Measurements from ENCODE around the gene PRSS27.
"Not testable (repeated sequence)": the region's sequence is repeated elsewhere in the genome, so short reads cannot be mapped to it uniquely, and the experiment has no call there.

PRSS27 gene

GRCh38 chr16:2689968-2690801, 29.8 kb downstream of the PRSS27 start:
- Histone ChIP-seq H3K36me3 (ENCODE audit: control insufficient read depth, low read length) (no peaks in the 10 kb centered on the region), H3K79me2 (ENCODE audit: control insufficient read depth, low read length) (peaks cover 22% of the 10 kb centered on the region), H3K27me3 (ENCODE audit: control insufficient read depth, low read length) (no peaks in the 10 kb centered on the region), H3K4me3 (ENCODE audit: low read length) (no peak overlapping the region), H3K27ac (ENCODE audit: low read depth, low read length) (no peak overlapping the region), H3K4me2 (ENCODE audit: low read length) (no peak overlapping the region), H3K9me3 (ENCODE audit: control insufficient read depth, insufficient read depth, low read length) (no peaks in the 10 kb centered on the region), H3K9me2 (replicated peaks; ENCODE audit: control insufficient read depth, low read length) (no peaks in the 10 kb centered on the region), H3F3A (ENCODE audit: control insufficient read depth, insufficient read depth) (peaks cover 4% of the 10 kb centered on the region; the same call in 1 of the 2 replicates), H3K4me1 (ENCODE audit: control insufficient read depth, low read length) (peaks cover 14% of the 10 kb centered on the region), H4K20me1 (ENCODE audit: control insufficient read depth, insufficient read depth, low read depth, low read length) (peaks cover 12% of the 10 kb centered on the region)
- TF ChIP-seq EZH2phosphoT487 (IDR thresholded peaks at IDR 0.05; ENCODE audit: borderline replicate concordance, low read length) (no peak), CTCF (IDR thresholded peaks at IDR 0.05; ENCODE audit: low read depth, low read length, poor library complexity, severe bottlenecking) (no peak)

GRCh38 chr16:2689422-2689821, 30.6 kb downstream of the PRSS27 start:
- not testable (repeated sequence) for H3K36me3 ChIP-seq (ENCODE audit: control insufficient read depth, low read length); H3K4me3 ChIP-seq (ENCODE audit: low read length); H3K9me2 ChIP-seq (replicated peaks; ENCODE audit: control insufficient read depth, low read length); H3K27ac ChIP-seq (ENCODE audit: low read depth, low read length); H3K4me2 ChIP-seq (ENCODE audit: low read length); H3K9me3 ChIP-seq (ENCODE audit: control insufficient read depth, insufficient read depth, low read length); H3K27me3 ChIP-seq (ENCODE audit: control insufficient read depth, low read length); H3F3A ChIP-seq (ENCODE audit: control insufficient read depth, insufficient read depth)
- H3K4me1 ChIP-seq (ENCODE audit: control insufficient read depth, low read length): peaks cover 14% of the 10 kb centered on the region
- peaks cover 27% of the 10 kb centered on the region for H3K79me2 ChIP-seq (ENCODE audit: control insufficient read depth, low read length)
- H4K20me1 ChIP-seq (ENCODE audit: control insufficient read depth, insufficient read depth, low read depth, low read length): peaks cover 12% of the 10 kb centered on the region

GRCh38 chr16:2687531-2688308, 32.3 kb downstream of the PRSS27 start:
- peak overlapping the region; percentile 53 for H3K4me3 ChIP-seq (ENCODE audit: low read length)

More at GRCh38 chr16:2687531-2688308, 32.3 kb downstream of the PRSS27 start:
- Histone ChIP-seq H3K4me1 (ENCODE audit: control insufficient read depth, low read length) (peaks cover 17% of the 10 kb centered on the region), H3K79me2 (ENCODE audit: control insufficient read depth, low read length) (peaks cover 30% of the 10 kb centered on the region), H3F3A (ENCODE audit: control insufficient read depth, insufficient read depth) (peaks cover 4% of the 10 kb centered on the region; the same call in 1 of the 2 replicates), H4K20me1 (ENCODE audit: control insufficient read depth, insufficient read depth, low read depth, low read length) (peaks cover 12% of the 10 kb centered on the region), H3K27me3 (ENCODE audit: control insufficient read depth, low read length) (no peaks in the 10 kb centered on the region), H3K4me2 (ENCODE audit: low read length) (peak overlapping the region; percentile 62), H3K9me3 (ENCODE audit: control insufficient read depth, insufficient read depth, low read length) (no peaks in the 10 kb centered on the region), H3K36me3 (ENCODE audit: control insufficient read depth, low read length) (no peaks in the 10 kb centered on the region), H3K27ac (ENCODE audit: low read depth, low read length) (no peak overlapping the region), H3K9me2 (replicated peaks; ENCODE audit: control insufficient read depth, low read length) (no peaks in the 10 kb centered on the region)
- TF ChIP-seq EZH2phosphoT487 (IDR thresholded peaks at IDR 0.05; ENCODE audit: borderline replicate concordance, low read length) (no peak), CTCF (IDR thresholded peaks at IDR 0.05; ENCODE audit: low read depth, low read length, poor library complexity, severe bottlenecking) (no peak)

Measured in DOHH2 (cell line).